GM19463 (cell line): ENCODE results near the gene SHB.

Experiments
- ATAC-seq: cut with Tn5 transposase; IDR thresholded peaks from one replicate; pipeline ENCODE4 v1.9.1; 2021; ENCODE audit warnings: mild to moderate bottlenecking, moderate library complexity; ENCODE audit not compliant: unreplicated experiment

SHB gene

GRCh38 chr9:37972351-37972848, 96.6 kb downstream of the SHB start:
- ATAC-seq = no peak

GRCh38 chr9:37971691-37972090, 97.3 kb downstream of the SHB start:
- no peak for ATAC-seq

GRCh38 chr9:37971108-37971459, 97.9 kb downstream of the SHB start:
- ATAC-seq = no peak

GRCh38 chr9:37970301-37971107, 98.5 kb downstream of the SHB start:
- ATAC-seq = no peak

- ATAC-seq = no peak
These were observed 99.3 kb downstream of the SHB start for GRCh38 chr9:37969558-37970300.

GRCh38 chr9:37969130-37969529, 99.9 kb downstream of the SHB start:
- ATAC-seq = no peak

GRCh38 chr9:37968228-37968701, 100.8 kb downstream of the SHB start:
- no peak for ATAC-seq

- ATAC-seq = no peak
These were observed 101.3 kb downstream of the SHB start for GRCh38 chr9:37967761-37968080.

- ATAC-seq = no peak
These were observed 101.8 kb downstream of the SHB start for GRCh38 chr9:37967014-37967760.

- no peak for ATAC-seq
These were observed 102.5 kb downstream of the SHB start for GRCh38 chr9:37966412-37967013.

GRCh38 chr9:37965676-37966345, 103.2 kb downstream of the SHB start:
- ATAC-seq = peak; percentile 81

GRCh38 chr9:37965116-37965515, 103.9 kb downstream of the SHB start:
- no peak for ATAC-seq

GRCh38 chr9:37964740-37965081, 104.3 kb downstream of the SHB start:
- ATAC-seq = no peak

GRCh38 chr9:37963936-37964739, 104.9 kb downstream of the SHB start:
- ATAC-seq = no peak

GRCh38 chr9:37961351-37961750, 107.7 kb downstream of the SHB start:
- no peak for ATAC-seq

GRCh38 chr9:37960631-37961030, 108.4 kb downstream of the SHB start:
- ATAC-seq = no peak

GRCh38 chr9:37959976-37960375, 109.1 kb downstream of the SHB start:
- ATAC-seq = no peak

- no peak for ATAC-seq
These were observed 110.9 kb downstream of the SHB start for GRCh38 chr9:37958154-37958553.

GRCh38 chr9:37957664-37957953, 111.4 kb downstream of the SHB start:
- no peak for ATAC-seq
